OCI-M2 (cell line): Measurements from ENCODE around the gene CRADD.

Source experiments
- DNase-seq: peaks from one replicate; lab custom pipeline; 2025; ENCODE audit not compliant: unreplicated experiment; lab: John Stamatoyannopoulos, UW

Gene CRADD

GRCh38 chr12:93804392-93805179 lies 127.4 kb downstream of the CRADD start:
- no peak for DNase-seq

DNA sequence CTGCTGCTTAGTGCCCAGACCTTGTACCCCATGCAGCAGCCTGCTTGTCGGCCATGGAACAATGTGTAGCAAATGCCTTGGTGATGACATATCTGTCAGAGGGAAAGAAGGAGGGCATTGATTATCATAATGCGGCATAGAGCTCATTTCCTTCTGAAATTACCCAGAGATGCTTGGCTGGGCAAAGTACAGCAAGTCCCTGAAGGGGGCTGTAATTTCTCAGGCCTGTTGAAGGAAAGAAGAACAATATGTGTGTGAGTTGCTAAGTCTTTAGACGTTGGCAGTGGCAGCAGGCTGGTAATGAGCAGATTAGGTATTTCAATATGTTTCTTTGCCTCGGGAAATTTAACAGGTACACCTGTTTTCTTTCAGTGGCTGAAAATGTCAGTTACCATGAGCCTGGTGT lies 128.6 kb downstream of the CRADD start:
- no peak for DNase-seq

DNA sequence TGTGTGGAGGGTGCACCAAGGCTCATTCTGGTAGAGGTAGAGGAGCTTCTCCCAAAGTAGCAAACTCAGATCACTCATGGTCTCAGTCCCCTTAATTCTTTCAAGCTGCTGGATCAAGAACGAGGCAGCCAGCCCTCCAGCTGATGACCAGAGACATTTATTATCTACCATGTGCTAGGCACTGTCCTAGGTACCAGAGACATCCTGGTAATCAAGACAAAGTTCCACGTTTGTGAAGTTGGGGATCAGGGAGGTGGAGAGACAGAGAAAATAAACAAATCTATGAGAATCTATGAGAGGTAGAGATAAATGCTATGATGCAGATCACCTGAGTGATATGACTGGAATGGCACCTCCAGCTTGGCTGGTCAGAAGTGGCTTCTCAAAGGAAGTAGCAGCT lies 130.2 kb downstream of the CRADD start:
- no peak for DNase-seq

GRCh38 chr12:93808169-93808899 lies 131.2 kb downstream of the CRADD start:
- DNase-seq, result no peak

- DNase-seq, result no peak
These were observed 135.5 kb downstream of the CRADD start for GRCh38 chr12:93812626-93813025.

DNA sequence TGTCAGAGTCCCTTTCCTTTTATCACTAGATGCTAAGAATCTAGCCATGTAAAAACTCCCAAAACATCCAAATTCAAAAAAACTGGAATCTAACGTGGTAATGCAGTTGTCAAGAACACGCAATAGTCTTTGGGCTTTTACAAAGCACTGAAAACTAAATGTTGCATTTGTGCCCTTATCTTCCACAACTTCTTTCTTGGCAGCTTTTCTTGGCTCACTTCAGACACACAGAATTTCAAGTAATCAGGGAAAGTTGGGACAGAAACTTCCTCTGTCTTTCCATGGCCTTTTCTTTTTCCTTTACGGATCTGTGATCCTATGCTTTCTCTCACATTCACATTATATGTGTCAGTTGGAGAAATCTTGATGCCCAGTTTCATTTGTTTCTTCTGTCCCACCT lies 136.0 kb downstream of the CRADD start:
- DNase-seq, result no peak

- DNase-seq, result no peak
These were observed 137.0 kb downstream of the CRADD start for GRCh38 chr12:93813972-93814821.

- no peak for DNase-seq
These were observed 141.4 kb downstream of the CRADD start for GRCh38 chr12:93818488-93819049.

GRCh38 chr12:93819050-93819491 lies 141.9 kb downstream of the CRADD start:
- DNase-seq, result no peak

DNA sequence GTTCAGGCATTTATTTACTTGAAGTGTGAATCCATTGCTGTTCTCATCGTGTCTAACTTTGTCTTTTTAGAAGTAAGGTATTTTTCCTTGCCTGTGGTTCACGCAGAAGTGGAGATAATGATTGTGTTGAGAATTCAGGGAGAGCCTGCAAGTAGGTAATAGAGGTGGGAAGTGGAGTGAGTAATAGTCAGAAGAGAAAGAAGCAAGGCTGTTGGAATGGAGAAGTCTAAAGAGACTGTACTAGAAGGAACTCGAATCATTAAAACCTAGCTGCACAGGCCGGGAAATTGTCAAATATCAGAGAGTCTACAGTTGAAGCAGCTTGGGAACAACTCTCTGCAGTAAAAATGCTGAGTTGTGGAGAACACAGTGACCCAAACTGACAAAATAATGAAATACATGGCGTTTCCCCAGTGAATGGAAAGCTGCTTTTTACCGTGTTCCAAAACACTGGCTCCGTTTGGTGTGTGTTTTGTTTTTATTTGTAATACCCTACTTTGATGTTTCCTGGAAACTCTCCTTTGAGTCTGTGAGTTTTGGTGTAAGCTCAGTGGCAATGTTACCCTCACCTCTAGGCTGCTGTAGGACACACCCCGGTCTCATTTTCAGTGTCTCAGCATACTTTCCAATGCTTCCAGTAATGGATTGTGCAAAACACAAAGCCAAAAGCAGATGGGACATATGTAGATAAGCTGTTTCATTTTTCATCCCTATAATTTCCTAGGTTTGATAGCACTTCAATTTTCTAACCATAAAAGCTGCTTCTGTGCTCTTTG lies 146.6 kb downstream of the CRADD start:
- DNase-seq, result no peak

DNA sequence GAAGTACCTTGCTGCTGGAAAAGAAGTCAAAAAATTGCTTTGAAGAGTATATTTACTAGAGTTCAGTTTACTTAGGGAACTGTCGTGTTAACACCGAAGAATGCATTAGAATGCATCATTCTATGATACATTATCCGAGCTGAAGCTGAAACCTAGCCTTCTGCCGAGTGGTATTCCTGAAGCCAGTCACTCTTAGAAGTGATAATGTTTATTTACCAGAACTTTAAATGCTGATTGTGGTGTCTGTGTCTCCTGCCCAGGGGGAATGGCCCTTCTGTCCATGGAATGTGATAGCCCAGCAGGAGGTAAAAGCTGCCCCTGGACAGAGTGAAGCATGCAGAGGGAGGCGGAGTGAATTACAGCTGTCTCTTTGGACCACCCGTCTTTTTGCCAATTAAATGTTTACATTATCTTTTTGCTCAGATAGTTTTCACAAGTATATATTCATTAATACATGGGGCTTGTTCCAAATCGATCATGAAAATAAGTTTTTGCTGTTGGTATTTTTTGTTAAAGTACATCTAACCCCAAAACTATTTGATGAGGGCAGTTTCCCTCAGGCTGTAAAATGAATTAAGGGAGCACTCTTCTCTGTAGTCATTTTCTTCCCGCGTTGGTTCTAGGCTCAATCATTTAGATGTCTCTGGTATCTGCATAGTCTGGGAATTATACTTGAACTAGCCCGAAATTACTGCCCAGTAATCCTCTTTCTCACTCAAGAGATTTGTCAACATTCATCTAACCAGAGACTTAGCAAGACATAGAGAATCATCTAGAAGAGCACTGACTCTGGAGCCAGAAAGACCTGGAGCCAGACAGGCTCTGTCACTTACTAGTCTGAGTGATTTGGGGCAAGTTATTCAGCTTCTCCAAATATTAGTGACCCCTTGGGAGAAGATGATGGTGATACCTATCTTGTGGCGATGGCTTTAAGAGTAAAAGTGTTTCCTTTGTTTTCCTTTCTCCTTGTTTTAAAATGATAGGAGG lies 147.6 kb downstream of the CRADD start:
- DNase-seq, result no peak

DNA sequence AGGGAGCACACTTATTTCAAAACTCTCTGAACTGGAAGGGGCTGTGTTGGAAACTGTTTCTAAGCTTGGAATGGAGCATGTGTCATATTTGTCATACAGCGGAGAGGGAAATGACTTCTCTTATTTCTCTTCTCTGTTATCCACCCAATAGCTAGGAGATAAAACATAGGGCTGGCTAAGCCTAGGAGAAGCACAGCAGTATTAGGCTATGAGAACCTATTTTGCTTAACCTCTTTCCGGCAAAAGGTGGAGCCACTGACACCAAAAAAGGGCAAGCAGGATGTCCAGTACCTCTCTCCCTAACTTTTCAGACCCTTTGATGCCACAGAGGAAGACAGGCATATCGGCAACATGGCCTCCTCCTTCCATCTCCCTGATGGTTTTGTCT lies 148.3 kb downstream of the CRADD start:
- no peak for DNase-seq

DNA sequence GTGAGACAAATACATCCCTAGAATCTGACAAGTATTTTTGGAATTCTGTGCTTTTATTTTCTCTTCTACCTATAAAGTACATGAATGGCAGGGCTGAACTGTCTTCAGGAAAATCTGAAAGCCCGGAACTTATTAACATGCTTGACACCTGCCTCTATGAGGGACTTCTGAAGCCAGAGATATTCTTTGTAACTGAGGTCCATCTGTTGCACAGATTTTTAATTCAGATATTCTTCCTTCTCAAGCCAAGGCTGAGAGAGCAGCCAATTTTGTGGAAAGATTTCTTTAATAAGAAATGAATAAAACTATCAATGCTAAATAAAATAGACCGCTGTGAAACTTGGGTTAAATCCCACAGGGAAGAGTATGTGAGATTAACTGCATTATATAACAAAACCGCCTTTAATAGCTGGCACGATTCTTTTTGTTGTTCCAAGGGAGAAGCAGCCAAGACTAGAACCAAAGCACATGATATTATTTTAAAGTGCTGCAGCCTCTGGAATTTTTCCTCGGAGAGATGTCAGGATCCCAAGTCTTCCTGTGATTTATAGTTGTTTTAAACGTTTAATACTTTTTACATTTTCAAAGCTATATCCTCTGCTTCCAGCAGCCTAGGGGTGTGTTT lies 148.9 kb downstream of the CRADD start:
- DNase-seq, result no peak

- DNase-seq, result no peak
These were observed 150.0 kb downstream of the CRADD start for GRCh38 chr12:93827179-93827578.

DNA sequence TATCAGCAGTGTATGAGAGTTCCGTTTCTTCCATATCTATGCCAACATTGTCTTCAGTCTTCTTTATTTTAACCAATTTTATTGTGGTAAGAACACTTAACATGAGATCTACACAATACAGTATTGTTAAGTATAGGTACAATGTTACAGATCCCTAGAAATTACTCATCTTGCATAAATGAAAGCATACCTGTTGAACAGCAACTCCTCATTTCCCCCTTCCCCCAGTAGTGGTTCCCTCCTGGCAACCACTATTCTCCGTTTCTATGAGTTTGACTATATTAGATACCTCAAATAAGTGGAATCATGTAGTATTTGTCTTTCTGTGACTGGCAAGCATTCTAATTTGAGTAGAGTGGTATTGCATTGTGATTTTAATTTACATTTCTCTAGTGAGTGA lies 150.5 kb downstream of the CRADD start:
- no peak for DNase-seq

DNA sequence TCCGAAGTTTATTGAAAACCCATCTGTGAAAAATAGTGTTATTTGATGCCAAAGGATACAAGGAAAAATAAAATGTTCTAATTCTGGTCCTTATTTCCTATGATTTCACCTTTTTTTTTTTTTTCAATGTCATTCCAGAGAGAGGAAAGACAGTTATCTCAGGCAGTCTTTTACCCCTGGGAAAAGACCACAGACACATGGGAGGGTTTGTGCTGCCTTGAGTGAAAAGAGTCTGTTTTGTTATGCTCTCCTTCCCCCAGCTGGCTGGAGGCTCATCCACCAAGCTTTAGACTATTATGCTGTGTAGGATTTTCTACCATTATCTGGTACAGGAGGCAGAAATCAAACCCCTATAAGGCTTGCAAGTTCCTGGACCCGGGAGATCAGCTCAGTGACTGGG lies 151.8 kb downstream of the CRADD start:
- no peak for DNase-seq

DNA sequence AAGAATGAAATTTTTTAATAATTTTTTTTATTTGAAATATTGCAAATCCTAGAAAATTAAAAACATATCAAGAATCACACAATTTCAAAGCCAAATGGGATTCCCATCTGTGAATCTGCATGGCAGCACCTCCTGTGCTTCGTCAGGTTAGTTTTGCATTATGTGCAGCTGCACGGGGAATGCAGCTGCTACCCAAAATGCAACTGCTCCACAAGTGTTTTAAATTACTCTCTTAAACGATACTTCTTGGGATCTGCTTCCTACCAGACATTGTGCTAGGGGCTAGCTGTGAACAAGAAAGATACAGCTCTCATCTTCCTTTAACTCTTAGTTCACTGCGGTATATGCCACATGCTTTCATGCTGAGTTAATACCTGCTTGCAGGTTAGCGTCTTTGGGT lies 154.2 kb downstream of the CRADD start:
- no peak for DNase-seq

DNA sequence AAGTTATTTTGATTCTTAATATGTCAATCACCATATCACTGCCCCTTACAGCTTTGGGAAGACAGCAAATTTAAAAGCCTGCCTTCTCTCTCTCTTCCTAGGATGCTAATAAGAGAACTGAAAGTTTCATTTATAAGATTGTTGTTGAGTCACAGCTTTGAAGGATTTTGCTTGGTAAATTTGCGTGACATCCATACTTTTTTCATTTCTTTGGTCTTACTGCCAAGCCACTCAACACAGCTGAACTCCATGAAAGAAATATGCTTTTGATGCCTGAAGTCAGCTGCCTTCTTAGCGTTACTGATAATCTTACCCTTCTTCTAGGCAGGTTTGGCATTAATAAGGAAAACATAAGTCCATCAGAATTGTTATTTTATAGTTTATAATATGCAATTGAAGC lies 155.0 kb downstream of the CRADD start:
- no peak for DNase-seq

GRCh38 chr12:93833946-93834345 lies 156.8 kb downstream of the CRADD start:
- no peak for DNase-seq
